T-cell (primary cell): ENCODE data around the gene CUBN. TPM values are rescaled to one million over a fixed set of nuclear protein-coding genes. Genes with fewer than 3 reads are reported as not detected.

Experiments used
- ATAC-seq, 4 experiments: fragments of 200-7000 bp in 3 of 4; fragments of 150-1000 bp in 1 of 4; cut with Tn5 transposase; replicated peaks in 1 of 4; 1 replicate in 3 of 4; 2 replicates in 1 of 4; pipeline ENCODE4 v1.10.0; 2021; ENCODE audit warnings: moderate library complexity in 3 of 4, mild to moderate bottlenecking in 2 of 4, moderate number of reproducible peaks in 1 of 4
- CTCF ChIA-PET, 2 donors: fragments of 300-600 bp; sonication (Branson Sonifier 250); formaldehyde crosslinking; loops; one replicate each; lab custom pipeline; 2022; ENCODE audit warnings: antibody characterized with exemption in 2 of 2; lab: Charles Lee
- POLR2A ChIA-PET, 2 donors: fragments of 300-600 bp; sonication (Branson Sonifier 250); formaldehyde crosslinking; loops; one replicate each; lab custom pipeline; 2022; ENCODE audit warnings: antibody characterized with exemption in 2 of 2; lab: Charles Lee
- DNase-seq, 35 experiments: peaks; one replicate each; pipeline versions ENCODE4 v3.0.0 to v3.0.0-alpha.2; 2013 to 2023
- H3K27ac ChIP-seq: one replicate; pipeline ENCODE4 v1.5.1; 2013; ENCODE audit warnings: low read length
- H3K27me3 ChIP-seq, 2 experiments: replicated peaks in 1 of 2; 1 replicate in 1 of 2; 2 replicates in 1 of 2; pipeline versions ENCODE4 v1.6.1 to v1.7.0; 2013; ENCODE audit warnings: low read length in 1 of 2, mixed read lengths in 1 of 2; ENCODE audit not compliant: control insufficient read depth in 2 of 2, insufficient read depth in 2 of 2; ENCODE audit errors: extremely low read depth in 1 of 2
- H3K36me3 ChIP-seq, 2 donors: 1 replicate in 1 of 2; 2 replicates in 1 of 2; pipeline versions ENCODE4 v1.6.1 to v1.7.0; 2013; ENCODE audit warnings: low read length in 1 of 2; ENCODE audit not compliant: control insufficient read depth in 2 of 2, insufficient read depth in 1 of 2; ENCODE audit errors: extremely low read depth in 1 of 2
- H3K4me1 ChIP-seq, 2 experiments: 1 replicate in 1 of 2; 2 replicates in 1 of 2; pipeline versions ENCODE4 v1.6.1 to v1.7.0; 2013; ENCODE audit warnings: low read length in 2 of 2, mixed read lengths in 1 of 2; ENCODE audit not compliant: insufficient read depth in 2 of 2, control insufficient read depth in 1 of 2; ENCODE audit errors: extremely low read depth in 1 of 2
- H3K4me3 ChIP-seq, 2 donors: 1 replicate in 1 of 2; 2 replicates in 1 of 2; pipeline versions ENCODE4 v1.5.1 to v1.7.0; 2013; ENCODE audit warnings: mild to moderate bottlenecking in 2 of 2, low read length in 1 of 2, moderate library complexity in 1 of 2; ENCODE audit not compliant: control insufficient read depth in 1 of 2; ENCODE audit errors: extremely low read depth in 1 of 2
- H3K9me3 ChIP-seq: 2 replicates; pipeline ENCODE4 v1.7.0; 2013
- H3K27ac Mint-ChIP-seq, 2 donors: one replicate each; pipeline ENCODE4 v1.8.0; 2020 to 2021; ENCODE audit warnings: mild to moderate bottlenecking in 2 of 2, mixed read lengths in 2 of 2
- H3K27me3 Mint-ChIP-seq, 2 donors: one replicate each; pipeline ENCODE4 v1.8.0; 2021 to 2022; ENCODE audit warnings: mixed read lengths in 2 of 2
- H3K36me3 Mint-ChIP-seq: one replicate; pipeline ENCODE4 v1.8.0; 2021; ENCODE audit warnings: mixed read lengths
- H3K4me1 Mint-ChIP-seq, 3 donors: one replicate each; pipeline ENCODE4 v1.8.0; 2020 to 2022; ENCODE audit warnings: mixed read lengths in 3 of 3, mild to moderate bottlenecking in 1 of 3
- H3K4me3 Mint-ChIP-seq, 3 donors: one replicate each; pipeline ENCODE4 v1.8.0; 2020 to 2022; ENCODE audit warnings: mild to moderate bottlenecking in 3 of 3, mixed read lengths in 3 of 3, moderate library complexity in 3 of 3
- H3K9me3 Mint-ChIP-seq, 3 donors: one replicate each; pipeline ENCODE4 v1.8.0; 2020 to 2022; ENCODE audit warnings: mixed read lengths in 3 of 3
- WGBS: methylation state at CpG from one replicate; pipeline ENCODE4 v1.1.5; 2013; ENCODE audit warnings: missing lambda C conversion rate; ENCODE audit not compliant: insufficient coverage; 5-methylcytosine and 5-hydroxymethylcytosine counted together
- total RNA-seq, 35 experiments: library from RNA in 6 of 35; stranded (reverse) in 6 of 35; fragments of 120-200 nt in 1 of 35; gene quantifications; one replicate each; pipeline versions ENCODE4 v1.2.1 to v1.2.4 and lab custom pipeline; 2013 to 2026

CUBN gene
- total RNA-seq, 5 donors from 2014 or later (not counting 1 experiment from before 2014, with no cell fraction given), result 6.3 to 11.4 (median 8.6) TPM

GRCh38 chr10:16916496-16916895 is 213.1 kb downstream of the CUBN start:
- CTCF ChIA-PET, result no interaction called here
- Histone ChIP-seq H3K27ac (no peak overlapping the region), H3K27me3 (no peaks in the 10 kb centered on the region), H3K9me3 (no peaks in the 10 kb centered on the region), H3K36me3 (peaks cover 0 to 2% of the 10 kb centered on the region in 2 donors), H3K4me3 (no peak overlapping the region), H3K4me1 (no peaks in the 10 kb centered on the region)
- H3K4me1 Mint-ChIP-seq, result no peaks in the 10 kb centered on the region
- H3K36me3 Mint-ChIP-seq, result peaks cover 48% of the 10 kb centered on the region
- no peak overlapping the region for H3K4me3 Mint-ChIP-seq
- no peaks in the 10 kb centered on the region for H3K27me3 Mint-ChIP-seq
- no peak overlapping the region for H3K27ac Mint-ChIP-seq
- no peak for DNase-seq
- WGBS, result no CpG with 5 or more reads among the region's 6 CpGs
- H3K9me3 Mint-ChIP-seq, result no peaks in the 10 kb centered on the region
- ATAC-seq, result no peak
- POLR2A ChIA-PET, result no interaction called here

GRCh38 chr10:16915300-16915699 is 214.3 kb downstream of the CUBN start:
- no peaks in the 10 kb centered on the region for H3K27me3 Mint-ChIP-seq
- peak in 2 of 35 experiments; percentile 7 to 27 for DNase-seq
- Histone ChIP-seq H3K27ac (no peak overlapping the region), H3K4me3 (no peak overlapping the region), H3K36me3 (peaks cover 0 to 2% of the 10 kb centered on the region in 2 donors), H3K4me1 (no peaks in the 10 kb centered on the region), H3K27me3 (no peaks in the 10 kb centered on the region), H3K9me3 (no peaks in the 10 kb centered on the region)
- H3K27ac Mint-ChIP-seq, result no peak overlapping the region
- no peaks in the 10 kb centered on the region for H3K4me1 Mint-ChIP-seq
- H3K36me3 Mint-ChIP-seq, result peaks cover 48% of the 10 kb centered on the region
- POLR2A ChIA-PET, result no interaction called here
- no peak overlapping the region for H3K4me3 Mint-ChIP-seq
- ATAC-seq, result peak in 2 of 4 experiments; percentile 29 to 35
- no peaks in the 10 kb centered on the region for H3K9me3 Mint-ChIP-seq
- CTCF ChIA-PET, result no interaction called here
- no CpG with 5 or more reads among the region's 2 CpGs for WGBS

GRCh38 chr10:16913266-16913665 is 216.3 kb downstream of the CUBN start:
- no peak for ATAC-seq
- H3K27ac ChIP-seq, result no peak overlapping the region
- Mint-ChIP-seq H3K27me3 (no peaks in the 10 kb centered on the region), H3K27ac (no peak overlapping the region), H3K4me1 (no peaks in the 10 kb centered on the region), H3K4me3 (no peak overlapping the region), H3K9me3 (no peaks in the 10 kb centered on the region), H3K36me3 (peaks cover 42% of the 10 kb centered on the region)
- H3K4me1 ChIP-seq, result no peaks in the 10 kb centered on the region
- peaks cover 0 to 2% of the 10 kb centered on the region in 2 donors for H3K36me3 ChIP-seq
- no peaks in the 10 kb centered on the region for H3K27me3 ChIP-seq
- no peak overlapping the region for H3K4me3 ChIP-seq
- WGBS, result 60% methylated on average over 2 of the region's 4 CpGs
- POLR2A ChIA-PET, result no interaction called here
- DNase-seq, result no peak
- H3K9me3 ChIP-seq, result no peaks in the 10 kb centered on the region
- CTCF ChIA-PET, result no interaction called here

- Mint-ChIP-seq H3K27ac (no peak overlapping the region), H3K4me1 (no peaks in the 10 kb centered on the region), H3K27me3 (no peaks in the 10 kb centered on the region), H3K36me3 (peaks cover 37% of the 10 kb centered on the region), H3K9me3 (no peaks in the 10 kb centered on the region), H3K4me3 (no peak overlapping the region)
- Histone ChIP-seq H3K27me3 (no peaks in the 10 kb centered on the region), H3K4me3 (no peak overlapping the region), H3K9me3 (no peaks in the 10 kb centered on the region), H3K4me1 (no peaks in the 10 kb centered on the region), H3K36me3 (peaks cover 0 to 2% of the 10 kb centered on the region in 2 donors), H3K27ac (no peak overlapping the region)
- DNase-seq, result peak in 1 of 35 experiments; percentile 15
- CTCF ChIA-PET, result no interaction called here
- ATAC-seq, result no peak
- POLR2A ChIA-PET, result no interaction called here
- 72% methylated on average over 2 of the region's 4 CpGs for WGBS
Observed at GRCh38 chr10:16910793-16911164, 218.8 kb downstream of the CUBN start.

GRCh38 chr10:16909961-16910792 is 219.4 kb downstream of the CUBN start:
- ATAC-seq (no peak), DNase-seq (no peak)
- H3K36me3 Mint-ChIP-seq, result peaks cover 35% of the 10 kb centered on the region
- no peaks in the 10 kb centered on the region for H3K9me3 Mint-ChIP-seq
- Histone ChIP-seq H3K27ac (no peak overlapping the region), H3K9me3 (no peaks in the 10 kb centered on the region), H3K4me1 (no peaks in the 10 kb centered on the region), H3K36me3 (no peaks in the 10 kb centered on the region), H3K27me3 (no peaks in the 10 kb centered on the region), H3K4me3 (no peak overlapping the region)
- ChIA-PET CTCF (no interaction called here), POLR2A (no interaction called here)
- H3K27me3 Mint-ChIP-seq, result no peaks in the 10 kb centered on the region
- no peak overlapping the region for H3K4me3 Mint-ChIP-seq
- H3K4me1 Mint-ChIP-seq, result no peaks in the 10 kb centered on the region
- H3K27ac Mint-ChIP-seq, result no peak overlapping the region
- no CpG with 5 or more reads among the region's 4 CpGs for WGBS

GRCh38 chr10:16909271-16909767 is 220.3 kb downstream of the CUBN start:
- Histone ChIP-seq H3K9me3 (no peaks in the 10 kb centered on the region), H3K4me3 (no peak overlapping the region), H3K36me3 (no peaks in the 10 kb centered on the region), H3K27me3 (no peaks in the 10 kb centered on the region), H3K4me1 (no peaks in the 10 kb centered on the region), H3K27ac (no peak overlapping the region)
- Mint-ChIP-seq H3K4me1 (no peaks in the 10 kb centered on the region), H3K27me3 (no peaks in the 10 kb centered on the region), H3K4me3 (no peak overlapping the region), H3K9me3 (no peaks in the 10 kb centered on the region), H3K36me3 (peaks cover 29% of the 10 kb centered on the region), H3K27ac (no peak overlapping the region)
- POLR2A ChIA-PET, result no interaction called here
- ATAC-seq, result no peak
- no peak for DNase-seq
- 100% methylated on average over 1 of the region's 1 CpG for WGBS
- CTCF ChIA-PET, result no interaction called here
